ENCODE data around the gene GGA1.

GGA1 gene

GRCh38 chr22:37674248-37674647 is 65.6 kb downstream of the GGA1 start:
- H3K4me3 ChIP-seq (ENCODE audit: low read length) = no peak overlapping the region
- DNase-seq (ENCODE audit: low read depth) = no peak

GRCh38 chr22:37674951-37675929 is 66.6 kb downstream of the GGA1 start, which contains the start of gene LGALS1:
LGALS1 (plus strand) TSS chr22:37675636; CDS start chr22:37675703, 67 bp downstream.
- DNase-seq (ENCODE audit: low read depth) = peak; percentile 98
- peak within 1 kb of the TSS; percentile 99 for H3K4me3 ChIP-seq (ENCODE audit: low read length)
- peak; percentile 22; the same call in 1 of the 2 replicates for TF ChIP-seq CTCF (conservative IDR thresholded peaks at IDR 0.05; ENCODE audit: low read length)

More at GRCh38 chr22:37674248-37674647, 65.6 kb downstream of the GGA1 start:
- TF ChIP-seq CTCF (conservative IDR thresholded peaks at IDR 0.05; ENCODE audit: low read length) = no peak

GRCh38 chr22:37675930-37676735 is 67.5 kb downstream of the GGA1 start:
- DNase-seq (ENCODE audit: low read depth) = peak; percentile 28
- TF ChIP-seq CTCF (conservative IDR thresholded peaks at IDR 0.05; ENCODE audit: low read length) = no peak
- H3K4me3 ChIP-seq (ENCODE audit: low read length) = peak overlapping the region; percentile 99

GRCh38 chr22:37676736-37677492 is 68.3 kb downstream of the GGA1 start:
- H3K4me3 ChIP-seq (ENCODE audit: low read length) = peak overlapping the region; percentile 99
- peak; percentile 98 for DNase-seq (ENCODE audit: low read depth)
- no peak for TF ChIP-seq CTCF (conservative IDR thresholded peaks at IDR 0.05; ENCODE audit: low read length)

- no peak for TF ChIP-seq CTCF (conservative IDR thresholded peaks at IDR 0.05; ENCODE audit: low read length)
- DNase-seq (ENCODE audit: low read depth) = no peak
- H3K4me3 ChIP-seq (ENCODE audit: low read length) = peak overlapping the region; percentile 99
Observed at GRCh38 chr22:37677493-37677974, 68.9 kb downstream of the GGA1 start.

- no peak for TF ChIP-seq CTCF (conservative IDR thresholded peaks at IDR 0.05; ENCODE audit: low read length)
- peak overlapping the region; percentile 99 for H3K4me3 ChIP-seq (ENCODE audit: low read length)
Observed at GRCh38 chr22:37678372-37678771, 69.7 kb downstream of the GGA1 start.

More at GRCh38 chr22:37678372-37678771, 69.7 kb downstream of the GGA1 start:
- no peak for DNase-seq (ENCODE audit: low read depth)
